WI38 (cell line): ENCODE measurements around the gene ODAD4.

ENCODE experiments used
- H3K4me3 ChIP-seq: 2 replicates; pipeline ENCODE4 v1.5.1; 2011; ENCODE audit warnings: low read depth, mild to moderate bottlenecking, control low read depth, low read length
- TF ChIP-seq, protein P1 (sequence below): IDR thresholded peaks from 2 replicates; pipeline ENCODE4 v1.5.1; 2012; ENCODE audit warnings: low read depth, mild to moderate bottlenecking, control low read depth, low read length

The ODAD4 gene

DNA sequence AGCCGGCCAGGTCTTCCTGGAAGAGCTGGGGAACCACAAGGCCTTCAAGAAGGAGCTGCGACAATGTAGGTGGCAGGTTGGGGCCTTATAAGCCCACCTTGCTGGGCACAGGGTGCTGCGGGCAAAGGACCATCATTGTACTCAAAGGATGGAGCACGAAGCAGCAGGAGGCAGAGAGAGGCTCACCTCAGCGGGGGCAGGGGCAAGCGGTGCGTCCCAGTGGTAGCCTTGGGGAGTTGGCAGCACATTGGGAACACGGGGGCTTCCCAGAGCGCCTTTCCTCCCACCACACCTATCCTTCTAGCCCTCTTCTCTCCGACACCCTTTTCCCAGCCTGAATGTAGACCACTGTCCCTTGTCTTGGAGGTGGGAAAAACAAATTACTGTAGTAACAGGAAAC, 38.3 kb downstream of the ODAD4 start:
- TF ChIP-seq, protein P1, sequence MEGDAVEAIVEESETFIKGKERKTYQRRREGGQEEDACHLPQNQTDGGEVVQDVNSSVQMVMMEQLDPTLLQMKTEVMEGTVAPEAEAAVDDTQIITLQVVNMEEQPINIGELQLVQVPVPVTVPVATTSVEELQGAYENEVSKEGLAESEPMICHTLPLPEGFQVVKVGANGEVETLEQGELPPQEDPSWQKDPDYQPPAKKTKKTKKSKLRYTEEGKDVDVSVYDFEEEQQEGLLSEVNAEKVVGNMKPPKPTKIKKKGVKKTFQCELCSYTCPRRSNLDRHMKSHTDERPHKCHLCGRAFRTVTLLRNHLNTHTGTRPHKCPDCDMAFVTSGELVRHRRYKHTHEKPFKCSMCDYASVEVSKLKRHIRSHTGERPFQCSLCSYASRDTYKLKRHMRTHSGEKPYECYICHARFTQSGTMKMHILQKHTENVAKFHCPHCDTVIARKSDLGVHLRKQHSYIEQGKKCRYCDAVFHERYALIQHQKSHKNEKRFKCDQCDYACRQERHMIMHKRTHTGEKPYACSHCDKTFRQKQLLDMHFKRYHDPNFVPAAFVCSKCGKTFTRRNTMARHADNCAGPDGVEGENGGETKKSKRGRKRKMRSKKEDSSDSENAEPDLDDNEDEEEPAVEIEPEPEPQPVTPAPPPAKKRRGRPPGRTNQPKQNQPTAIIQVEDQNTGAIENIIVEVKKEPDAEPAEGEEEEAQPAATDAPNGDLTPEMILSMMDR = no peak
- H3K4me3 ChIP-seq = no peak overlapping the region

DNA sequence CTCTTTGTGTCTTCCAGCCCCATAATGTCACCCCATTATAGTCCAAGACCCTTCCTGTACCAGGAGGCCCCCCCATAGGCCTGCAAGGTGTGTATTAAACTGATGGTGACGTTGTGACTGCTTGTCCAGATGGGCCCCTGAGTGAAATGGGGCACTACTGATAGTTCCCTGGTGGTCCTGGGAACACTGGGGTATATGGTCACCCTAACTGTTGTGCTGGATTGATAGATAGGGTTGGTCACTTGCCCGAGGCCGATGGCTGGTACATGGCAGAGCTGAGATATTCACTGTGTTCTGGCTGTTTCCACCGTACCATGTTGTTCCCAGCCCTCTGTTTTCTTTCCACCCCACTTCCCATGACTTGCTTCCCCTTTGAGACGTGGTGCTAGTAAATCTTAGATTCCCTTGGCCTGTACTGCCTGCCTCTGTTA, 40.5 kb downstream of the ODAD4 start:
- TF ChIP-seq, protein P1 = no peak
- H3K4me3 ChIP-seq = no peak overlapping the region

DNA sequence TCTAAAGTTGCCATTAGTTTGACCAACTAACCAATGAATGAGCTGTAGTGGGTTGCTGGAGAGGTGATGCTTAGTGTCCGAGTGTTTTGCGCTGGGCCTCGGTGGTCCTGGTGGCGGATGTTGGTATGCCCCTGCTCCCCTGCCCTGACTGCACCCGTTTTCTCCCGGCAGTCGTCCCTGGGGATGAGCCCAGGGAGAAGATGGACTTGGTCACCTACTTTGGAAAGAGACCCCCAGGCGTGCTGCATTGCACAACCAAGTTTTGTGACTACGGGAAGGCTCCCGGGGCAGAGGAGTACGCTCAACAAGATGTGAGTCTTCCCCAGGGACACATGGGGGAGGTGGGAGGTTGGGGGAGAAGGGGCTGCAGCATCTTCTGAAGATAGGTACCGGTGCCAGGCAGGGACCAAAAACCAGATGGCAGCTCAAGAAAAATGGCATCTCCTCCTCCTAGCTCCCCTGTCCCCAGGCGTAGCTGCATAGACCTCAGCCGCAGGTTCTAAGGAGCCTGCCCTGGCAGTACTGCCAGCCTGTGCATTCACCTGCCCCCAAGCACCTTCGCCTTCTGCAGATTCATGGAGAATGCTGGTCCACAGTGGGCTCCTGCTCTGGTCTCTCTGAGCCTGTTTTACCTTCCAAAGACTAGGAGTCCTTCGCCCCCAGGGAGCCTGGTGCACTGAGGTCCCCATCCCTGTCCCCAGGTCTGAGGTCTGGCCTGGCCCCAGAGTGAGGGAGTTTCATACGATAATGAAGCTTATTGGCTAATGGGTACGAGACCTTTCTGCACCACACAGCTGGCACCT, 41.5 kb downstream of the ODAD4 start:
- TF ChIP-seq, protein P1 = no peak
- H3K4me3 ChIP-seq = no peak overlapping the region

DNA sequence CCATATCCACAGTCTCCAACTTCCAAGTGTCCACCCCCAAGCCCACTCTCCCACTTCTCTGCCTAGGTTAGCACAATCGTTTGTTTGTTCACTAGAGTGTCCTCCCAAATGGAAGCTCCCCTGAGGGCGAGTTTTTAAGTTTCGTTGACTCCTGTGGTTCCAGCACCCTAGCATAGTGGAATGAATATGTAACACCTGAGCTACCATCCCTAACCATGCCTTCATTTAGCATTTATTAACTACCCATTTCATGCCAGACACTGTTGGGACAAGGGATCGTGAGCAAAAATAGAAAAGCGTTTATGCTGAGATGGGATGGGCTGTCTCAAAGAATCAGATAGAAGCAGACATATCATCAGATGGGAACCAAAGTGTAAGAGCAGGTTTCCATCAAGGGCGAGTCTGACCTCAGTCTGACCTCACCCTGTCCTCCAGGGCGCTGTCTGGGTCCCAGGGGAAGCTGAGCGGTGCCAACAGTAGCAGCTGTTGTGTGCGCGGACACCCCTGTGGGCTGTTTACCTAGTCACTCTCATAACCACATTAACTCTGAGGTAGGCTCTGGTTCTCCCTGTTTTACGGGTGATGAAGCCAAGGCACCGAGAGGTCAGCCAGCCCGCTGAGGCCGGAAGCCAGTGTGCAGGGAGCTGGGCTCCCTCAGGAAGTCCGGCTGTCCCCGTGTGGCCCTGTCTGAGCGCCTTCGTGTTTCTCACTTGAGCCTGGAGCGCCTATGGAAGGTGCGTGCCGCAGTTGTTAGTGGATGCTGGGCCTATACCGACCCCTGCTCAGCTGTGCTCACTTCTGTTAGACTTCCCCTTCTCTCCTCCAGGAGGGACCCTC, 42.4 kb downstream of the ODAD4 start:
- H3K4me3 ChIP-seq = no peak overlapping the region
- TF ChIP-seq, protein P1 = no peak

DNA sequence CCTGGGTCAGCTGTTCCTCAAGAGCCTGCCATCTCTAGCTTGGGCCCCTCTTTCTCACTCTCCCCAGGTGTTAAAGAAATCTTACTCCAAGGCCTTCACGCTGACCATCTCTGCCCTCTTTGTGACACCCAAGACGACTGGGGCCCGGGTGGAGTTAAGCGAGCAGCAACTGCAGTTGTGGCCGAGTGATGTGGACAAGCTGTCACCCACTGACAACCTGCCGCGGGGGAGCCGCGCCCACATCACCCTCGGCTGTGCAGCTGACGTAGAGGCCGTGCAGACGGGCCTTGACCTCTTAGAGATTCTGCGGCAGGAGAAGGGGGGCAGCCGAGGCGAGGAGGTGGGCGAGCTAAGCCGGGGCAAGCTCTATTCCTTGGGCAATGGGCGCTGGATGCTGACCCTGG, 43.0 kb downstream of the ODAD4 start:
- TF ChIP-seq, protein P1 = no peak
- H3K4me3 ChIP-seq = no peak overlapping the region

DNA sequence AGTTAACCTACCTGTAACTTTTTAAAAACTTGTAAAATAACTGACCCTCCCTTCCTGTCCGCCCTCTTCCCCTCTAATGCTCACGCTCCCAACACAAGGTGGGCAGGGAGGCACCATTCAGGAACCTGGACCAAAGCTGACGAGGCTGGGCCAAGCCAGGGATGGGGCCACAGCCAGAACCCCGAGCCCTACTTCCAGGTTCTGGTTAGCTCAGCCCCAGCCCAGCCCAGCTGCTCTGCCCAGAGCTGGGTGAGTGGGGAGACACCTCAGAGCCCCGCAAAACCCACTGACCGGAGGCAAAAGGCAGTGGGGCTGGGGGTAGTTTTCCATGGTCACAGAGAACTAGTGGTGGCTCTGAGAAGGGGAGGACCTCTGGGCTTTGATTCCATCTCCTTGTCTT, 43.6 kb downstream of the ODAD4 start:
- TF ChIP-seq, protein P1 = no peak
- H3K4me3 ChIP-seq = no peak overlapping the region

DNA sequence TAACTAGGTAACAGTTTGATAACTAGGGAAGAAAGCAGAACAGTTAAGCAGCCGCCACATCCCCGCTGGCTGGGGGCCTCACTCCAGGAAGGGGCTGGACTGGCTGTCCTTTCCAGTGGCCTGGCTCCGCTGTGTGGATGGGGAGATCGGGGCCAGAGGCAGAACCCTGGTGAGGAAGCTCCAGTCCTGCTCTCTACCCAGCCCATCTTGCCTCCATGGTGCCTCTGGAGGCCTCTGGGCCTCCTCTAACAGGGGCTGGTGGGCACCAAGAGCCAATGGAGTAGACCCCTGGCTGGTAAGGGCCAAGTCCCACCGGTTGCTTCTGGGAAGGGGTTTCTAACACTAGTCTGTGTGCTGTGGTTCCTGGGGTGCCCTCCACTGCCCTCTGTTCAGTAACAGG, 44.2 kb downstream of the ODAD4 start:
- no peak overlapping the region for H3K4me3 ChIP-seq
- TF ChIP-seq, protein P1 = no peak
